HCT116 (cell line): ENCODE measurements around the gene AKR7A3. TPM values are rescaled to one million over a fixed set of nuclear protein-coding genes. Genes with fewer than 3 reads are reported as not detected.
"Not testable (repeated sequence)": the region's sequence is repeated elsewhere in the genome, so short reads cannot be mapped to it uniquely, and the experiment has no call there.

Source experiments
- ATAC-seq: fragments of 200-7000 bp; cut with Tn5 transposase; 2 replicates; pipeline ENCODE4 v1.9.1; 2020; ENCODE audit warnings: mild to moderate bottlenecking, moderate library complexity
- BruUV-seq: library from RNA; stranded (reverse); fragments of 400-500 nt; replicated peaks from 2 replicates; lab custom pipeline; 2021; lab: Mats Ljungman, UMichigan
- CTCF ChIA-PET: fragments of 300-600 bp; sonication (Branson Sonifier 250); formaldehyde crosslinking; loops from one replicate; lab custom pipeline; 2021; ENCODE audit warnings: antibody characterized with exemption; lab: Charles Lee
- POLR2A ChIA-PET: fragments of 300-600, 350-600 bp; sonication (Branson Sonifier 250); formaldehyde crosslinking; loops from one replicate; lab custom pipeline; 2021; ENCODE audit warnings: antibody characterized with exemption; lab: Charles Lee
- RAD21 ChIA-PET, 2 experiments: fragments of 300-600 bp; sonication (Branson Sonifier 250); formaldehyde crosslinking; loops; one replicate each; lab custom pipeline; 2023; ENCODE audit warnings: low total read pairs in 2 of 2; ENCODE audit not compliant: uncharacterized antibody in 2 of 2, unreplicated experiment in 2 of 2, low non-redundant PET in 1 of 2; lab: Charles Lee
- DNase-seq: peaks from one replicate; pipeline ENCODE4 v3.0.0-alpha.2; 2010; ENCODE audit warnings: low read depth, low spot score
- H2AFZ ChIP-seq: fragments of 200-600 bp; shearing (Covaris generic), sonication (generic); 2 replicates; pipeline ENCODE4 v1.6.1; 2017; ENCODE audit warnings: low read depth, mixed run types, mixed read lengths, antibody characterized with exemption, low read length; ENCODE audit not compliant: poor library complexity, severe bottlenecking
- H3K27ac ChIP-seq: 2 replicates; pipeline ENCODE4 v1.5.1; 2012; ENCODE audit warnings: low read depth, low read length
- H3K27me3 ChIP-seq: fragments of 200-600 bp; sonication (generic); 2 replicates; pipeline ENCODE4 v1.6.1; 2016; ENCODE audit warnings: mixed run types, low read length, mixed read lengths; ENCODE audit not compliant: insufficient read depth
- H3K36me3 ChIP-seq, 2 experiments: fragments of 200-500 bp in 1 of 2; fragments of 200-600 bp in 1 of 2; sonication (Bioruptor generic) in 1 of 2; sonication (generic) in 1 of 2; 2 replicates each; pipeline versions ENCODE4 v1.5.1 to v1.6.1; 2014 to 2016; ENCODE audit warnings: low read length in 2 of 2, inconsistent platforms in 1 of 2, mixed read lengths in 1 of 2, mixed run types in 1 of 2; ENCODE audit not compliant: insufficient read depth in 2 of 2, control insufficient read depth in 1 of 2
- H3K4me1 ChIP-seq, 2 experiments: fragments of 200-600 bp in 1 of 2; sonication (generic) in 1 of 2; 2 replicates each; pipeline versions ENCODE4 v1.5.1 to v1.6.1; 2012 to 2017; ENCODE audit warnings: low read length in 2 of 2, inconsistent platforms in 1 of 2, mild to moderate bottlenecking in 1 of 2, mixed read lengths in 1 of 2, mixed run types in 1 of 2, moderate library complexity in 1 of 2; ENCODE audit not compliant: insufficient read depth in 2 of 2, control insufficient read depth in 1 of 2
- H3K4me2 ChIP-seq: fragments of 200-600 bp; sonication (generic); 2 replicates; pipeline ENCODE4 v1.6.1; 2017; ENCODE audit warnings: mixed run types, low read length, mixed read lengths
- H3K4me3 ChIP-seq, 2 experiments: fragments of 200-600 bp in 1 of 2; sonication (generic) in 1 of 2; replicated peaks in 1 of 2; 2 replicates each; pipeline ENCODE4 v1.5.1; 2011 to 2016; ENCODE audit warnings: low read length in 2 of 2, control low read depth in 1 of 2, low read depth in 1 of 2, mild to moderate bottlenecking in 1 of 2, mixed read lengths in 1 of 2, mixed run types in 1 of 2
- H3K79me2 ChIP-seq: fragments of 200-600 bp; sonication (generic); 2 replicates; pipeline ENCODE4 v1.6.1; 2017; ENCODE audit warnings: mild to moderate bottlenecking, mixed run types, low read length, moderate library complexity, mixed read lengths; ENCODE audit not compliant: insufficient read depth
- H3K9ac ChIP-seq: fragments of 200-600 bp; sonication (generic); 2 replicates; pipeline ENCODE4 v1.6.1; 2016; ENCODE audit warnings: low read length, mixed read lengths
- H3K9me2 ChIP-seq: fragments of 200-600 bp; sonication (generic), shearing (Covaris generic); 2 replicates; pipeline ENCODE4 v1.6.1; 2017; ENCODE audit warnings: mixed run types, mild to moderate bottlenecking, moderate library complexity; ENCODE audit not compliant: insufficient read depth
- H3K9me3 ChIP-seq, 2 experiments: fragments of 200-500 bp in 1 of 2; fragments of 200-600 bp in 1 of 2; sonication (Bioruptor generic) in 1 of 2; sonication (generic) in 1 of 2; 2 replicates each; pipeline ENCODE4 v1.6.1; 2014 to 2017; ENCODE audit warnings: low read length in 2 of 2, mixed read lengths in 2 of 2, inconsistent platforms in 1 of 2, low read depth in 1 of 2, mild to moderate bottlenecking in 1 of 2, mixed run types in 1 of 2, moderate library complexity in 1 of 2; ENCODE audit not compliant: control insufficient read depth in 1 of 2, insufficient read depth in 1 of 2
- H4K20me1 ChIP-seq: fragments of 200-600 bp; sonication (generic), shearing (Covaris generic); 2 replicates; pipeline ENCODE4 v1.6.1; 2017; ENCODE audit warnings: mixed run types, mild to moderate bottlenecking, moderate library complexity; ENCODE audit not compliant: insufficient read depth
- CBX3 ChIP-seq: IDR thresholded peaks from 2 replicates; pipeline ENCODE4 v1.6.1; 2012; ENCODE audit warnings: low read depth
- CEBPB ChIP-seq: IDR thresholded peaks from 2 replicates; pipeline ENCODE4 v1.6.1; 2012; ENCODE audit warnings: low read depth
- POLR2AphosphoS5 ChIP-seq: IDR thresholded peaks from 2 replicates; pipeline ENCODE4 v1.6.1; 2011; ENCODE audit warnings: mild to moderate bottlenecking, low read depth, low read length, moderate library complexity
- RAD21 ChIP-seq: IDR thresholded peaks from 2 replicates; pipeline ENCODE4 v1.6.1; 2012; ENCODE audit warnings: low read depth, mild to moderate bottlenecking
- TCF7L2 ChIP-seq: IDR thresholded peaks from 2 replicates; pipeline ENCODE4 v1.7.0; 2011; ENCODE audit warnings: borderline replicate concordance, inconsistent platforms; ENCODE audit not compliant: insufficient read depth, insufficient read length; ENCODE audit errors: extremely low read depth
- intact Hi-C: fragments of 100-400 bp; cut with micrococcal nuclease; formaldehyde crosslinking; loops from 2 replicates; pipeline ENCODE4 v1.10.0; 2022
- total RNA-seq: library from RNA; stranded (reverse); gene quantifications from one replicate; pipeline ENCODE4 v1.2.1, GENCODE V29; 2021; ENCODE audit not compliant: unreplicated experiment
- TF ChIP-seq, protein P1 (sequence below): IDR thresholded peaks from 2 replicates; pipeline ENCODE4 v1.6.1; 2012

The AKR7A3 gene
- total RNA-seq, 1 experiment from 2014 or later: 1.7 TPM

GRCh38 chr1:19274636-19275035 is 13.9 kb downstream of the AKR7A3 start:
- CTCF ChIA-PET: no interaction called here
- no peak for ATAC-seq

GRCh38 chr1:19273844-19274531 is 14.6 kb downstream of the AKR7A3 start:
- H3K4me3 ChIP-seq, intact Hi-C loops, H2AFZ ChIP-seq, H3K36me3 ChIP-seq, H3K4me2 ChIP-seq, H3K27ac ChIP-seq, H3K4me1 ChIP-seq, H4K20me1 ChIP-seq, H3K9ac ChIP-seq, RAD21 ChIA-PET, DNase-seq, CTCF ChIA-PET, H3K9me2 ChIP-seq, H3K27me3 ChIP-seq, POLR2A ChIA-PET, H3K79me2 ChIP-seq, H3K9me3 ChIP-seq, BruUV-seq, ATAC-seq: not testable (repeated sequence)

More at GRCh38 chr1:19274636-19275035, 13.9 kb downstream of the AKR7A3 start:
- H3K9me3 ChIP-seq: no peaks in the 10 kb centered on the region
- TF ChIP-seq RAD21: no peak
- no peak for TF ChIP-seq TCF7L2
- TF ChIP-seq CBX3: no peak
- no peak for TF ChIP-seq POLR2AphosphoS5
- TF ChIP-seq CEBPB: no peak
- TF ChIP-seq, protein P1, sequence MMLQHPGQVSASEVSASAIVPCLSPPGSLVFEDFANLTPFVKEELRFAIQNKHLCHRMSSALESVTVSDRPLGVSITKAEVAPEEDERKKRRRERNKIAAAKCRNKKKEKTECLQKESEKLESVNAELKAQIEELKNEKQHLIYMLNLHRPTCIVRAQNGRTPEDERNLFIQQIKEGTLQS: no peak
- DNase-seq: no peak
- H4K20me1 ChIP-seq: no peaks in the 10 kb centered on the region
- no peak overlapping the region for H3K27ac ChIP-seq
- no peak overlapping the region for H3K4me2 ChIP-seq
- no peaks in the 10 kb centered on the region for H3K9me2 ChIP-seq
- ChIA-PET POLR2A (no interaction called here), RAD21 (no interaction called here)
- intact Hi-C loops: no loop called here
- H3K36me3 ChIP-seq: no peaks in the 10 kb centered on the region
- H3K9ac ChIP-seq: no peak overlapping the region
- no peaks in the 10 kb centered on the region for H3K27me3 ChIP-seq
- H3K4me1 ChIP-seq: no peaks in the 10 kb centered on the region
- no peaks in the 10 kb centered on the region for H3K79me2 ChIP-seq
- BruUV-seq: no TSS peak
- H3K4me3 ChIP-seq: no peak overlapping the region
- no peak overlapping the region for H2AFZ ChIP-seq
